HS-5 (cell line): ENCODE results near the gene NANOS1.

ENCODE experiments used
- DNase-seq: peaks from one replicate; pipeline ENCODE4 v3.0.0-alpha.2; 2012; ENCODE audit warnings: low read depth

NANOS1 gene

GRCh38 chr10:119060107-119060506, 30.6 kb downstream of the NANOS1 start:
- no peak for DNase-seq

- DNase-seq, result no peak
These were observed 31.8 kb downstream of the NANOS1 start for GRCh38 chr10:119061352-119061751.

DNA sequence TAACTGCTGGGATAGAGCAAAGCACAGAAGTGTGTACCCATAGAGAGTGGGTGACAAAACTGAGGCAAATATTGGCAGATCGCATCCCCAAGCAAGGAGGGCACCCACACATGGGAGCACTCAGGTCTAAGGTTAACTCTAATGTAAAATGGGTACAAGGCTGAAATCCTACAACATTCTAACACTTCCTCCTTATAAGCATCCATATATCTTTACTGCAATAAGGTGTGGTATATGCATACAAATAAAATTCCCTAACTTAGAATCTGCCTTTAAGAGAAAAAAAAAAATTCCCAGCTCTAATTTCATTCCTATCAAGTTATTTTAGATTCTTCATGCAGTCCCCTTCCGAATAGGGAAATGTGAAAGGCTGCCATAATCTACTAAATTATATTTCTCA, 32.4 kb downstream of the NANOS1 start:
- no peak for DNase-seq

DNA sequence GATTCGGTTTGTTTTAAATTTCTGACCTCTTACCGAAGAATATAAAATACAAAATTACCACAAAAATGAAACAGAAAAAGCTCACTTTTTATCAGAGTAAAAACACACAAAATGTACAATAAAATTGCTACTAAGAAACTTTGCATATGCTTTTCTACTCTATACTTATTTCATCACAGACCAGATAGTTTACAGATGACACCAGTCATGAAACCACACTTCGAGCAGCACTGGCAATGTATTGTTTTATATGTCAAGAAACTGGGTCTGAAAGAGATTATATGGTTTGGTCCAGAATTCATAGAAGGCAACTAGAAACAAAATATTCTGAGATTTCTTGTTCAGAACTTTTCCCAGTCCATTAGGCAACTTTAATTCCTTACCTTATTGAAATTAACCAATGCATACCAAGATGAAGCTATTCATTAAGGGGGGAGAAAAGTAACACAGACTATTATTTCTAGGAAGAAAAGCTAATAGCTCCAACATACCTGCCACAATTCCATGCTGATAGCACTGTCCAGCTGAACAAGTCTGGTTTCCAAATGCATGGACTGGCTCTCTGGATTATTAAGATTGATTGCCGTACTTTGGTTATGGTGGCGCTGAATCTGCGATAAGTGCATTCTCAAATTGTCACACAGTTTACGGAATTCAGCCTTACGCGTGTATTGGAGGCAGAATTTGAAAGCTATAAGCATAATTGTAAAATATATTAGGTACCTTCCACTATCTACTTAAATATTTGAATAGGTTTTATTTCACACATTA, 41.1 kb downstream of the NANOS1 start:
- DNase-seq, result no peak

DNA sequence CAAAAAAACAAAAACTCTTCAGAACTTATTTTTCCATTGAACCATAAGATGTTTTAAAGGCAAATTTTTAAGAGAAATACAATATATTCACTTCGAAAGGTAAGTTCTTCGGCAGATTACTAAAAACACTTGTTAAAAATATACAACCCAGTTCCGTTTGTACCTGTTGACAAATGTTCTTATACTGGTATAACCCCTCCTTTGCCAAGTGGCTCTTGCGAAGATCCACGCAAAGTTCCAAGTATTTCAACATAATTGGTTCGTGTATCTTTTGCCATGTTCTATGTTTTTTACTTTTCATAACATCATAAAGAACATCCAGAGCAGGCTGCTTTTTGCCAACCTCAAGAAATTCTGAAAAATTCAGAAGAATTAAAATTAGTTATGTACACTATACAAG, 44.1 kb downstream of the NANOS1 start:
- no peak for DNase-seq

GRCh38 chr10:119078422-119079179, 49.1 kb downstream of the NANOS1 start:
- no peak for DNase-seq

GRCh38 chr10:119079599-119080520, 50.3 kb downstream of the NANOS1 start:
- no peak for DNase-seq

DNA sequence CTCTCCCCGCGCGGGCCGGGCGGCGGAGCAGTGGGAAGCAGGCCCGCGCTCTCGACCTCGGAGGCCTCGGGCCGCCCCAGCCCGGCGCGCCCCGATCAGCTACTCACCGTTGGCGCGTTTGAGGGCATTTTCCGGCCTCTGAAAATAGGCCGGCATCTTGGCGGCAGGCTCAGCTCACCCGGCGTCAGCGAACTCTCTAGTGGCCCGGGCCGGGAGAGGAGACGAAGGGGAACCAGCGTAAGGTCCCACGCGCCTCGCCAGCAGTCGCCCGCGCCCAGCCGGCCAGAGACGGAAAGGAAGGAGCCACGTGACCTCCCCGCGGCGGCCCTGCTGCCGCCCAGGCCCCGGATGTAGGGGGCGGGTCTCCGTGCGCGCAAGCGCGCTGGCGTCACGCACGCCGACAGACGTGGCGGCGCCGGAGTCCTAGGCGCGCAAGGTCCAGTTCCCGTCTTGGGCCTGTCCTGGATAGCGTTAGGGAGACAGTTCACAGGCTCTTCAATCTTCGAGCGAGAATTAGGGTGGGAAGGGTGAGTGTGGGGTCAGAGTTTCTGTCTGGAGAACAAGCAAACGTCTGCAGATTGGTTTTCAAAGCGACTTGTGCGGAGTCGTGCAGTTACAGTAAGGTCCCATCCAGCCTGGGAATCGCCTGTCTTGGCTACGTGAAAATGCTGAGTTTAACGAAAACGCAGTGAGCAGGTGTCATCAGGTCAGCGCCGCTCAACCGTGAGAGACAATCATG, 51.2 kb downstream of the NANOS1 start, which contains the start of gene EIF3A:
TSS of gene EIF3A (minus strand) at position 297 of the 739 bp plus-strand sequence. CDS start at position 156, 141 bp downstream.
- DNase-seq, result peak; percentile 69
